Urothelium cell line (cell line): Measurements from ENCODE around the gene ZDHHC14.

Experiments used
- DNase-seq: peaks from one replicate; pipeline ENCODE4 v3.0.0; 2011; ENCODE audit warnings: low spot score, mixed read lengths
- FAIRE-seq: peaks from 2 replicates; lab custom pipeline; 2011; peaks lifted over from hg19 to GRCh38; lab: Jason Lieb, UNC

Gene ZDHHC14

DNA sequence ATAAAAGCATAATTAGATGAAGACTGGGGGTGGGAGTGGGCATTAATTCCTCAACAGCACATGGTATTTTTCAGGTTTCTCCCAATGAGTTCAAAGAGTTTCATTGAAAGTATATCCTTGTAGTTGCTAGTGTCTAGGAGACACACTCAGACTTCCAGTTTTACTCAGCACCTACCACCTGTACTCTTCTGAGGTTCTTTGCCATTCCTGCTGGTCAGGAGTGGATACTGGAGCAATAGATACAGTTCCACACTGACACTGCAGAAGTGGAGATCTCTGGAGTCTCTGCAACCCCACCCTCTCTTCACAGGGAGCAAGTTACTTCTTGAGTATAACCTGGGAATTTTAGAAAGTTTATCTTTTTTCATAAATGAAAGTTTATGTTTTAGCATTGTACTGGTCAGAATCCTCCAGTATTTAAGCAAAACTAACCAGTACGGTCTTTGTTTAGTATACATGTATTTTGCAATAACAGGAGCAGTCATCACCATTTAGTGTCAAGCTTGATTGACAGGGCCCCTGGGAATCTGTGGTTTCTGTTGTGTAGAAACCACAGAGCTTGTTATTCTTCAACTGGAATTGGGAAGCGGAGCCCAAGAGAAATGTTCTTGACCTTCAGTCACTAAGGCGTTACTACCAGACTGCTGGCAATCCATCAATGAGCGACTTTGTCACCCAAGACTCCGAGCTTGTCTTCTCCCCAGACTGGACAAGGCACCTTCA is 148.1 kb downstream of the ZDHHC14 start:
- DNase-seq = peak; percentile 20
- no peak for FAIRE-seq

GRCh38 chr6:157529654-157530039 is 148.7 kb downstream of the ZDHHC14 start:
- FAIRE-seq = no peak

GRCh38 chr6:157530126-157530525 is 149.1 kb downstream of the ZDHHC14 start:
- no peak for DNase-seq
- FAIRE-seq = no peak

More at GRCh38 chr6:157529654-157530039, 148.7 kb downstream of the ZDHHC14 start:
- DNase-seq = no peak

GRCh38 chr6:157530724-157531168 is 149.8 kb downstream of the ZDHHC14 start:
- no peak for FAIRE-seq
- no peak for DNase-seq

DNA sequence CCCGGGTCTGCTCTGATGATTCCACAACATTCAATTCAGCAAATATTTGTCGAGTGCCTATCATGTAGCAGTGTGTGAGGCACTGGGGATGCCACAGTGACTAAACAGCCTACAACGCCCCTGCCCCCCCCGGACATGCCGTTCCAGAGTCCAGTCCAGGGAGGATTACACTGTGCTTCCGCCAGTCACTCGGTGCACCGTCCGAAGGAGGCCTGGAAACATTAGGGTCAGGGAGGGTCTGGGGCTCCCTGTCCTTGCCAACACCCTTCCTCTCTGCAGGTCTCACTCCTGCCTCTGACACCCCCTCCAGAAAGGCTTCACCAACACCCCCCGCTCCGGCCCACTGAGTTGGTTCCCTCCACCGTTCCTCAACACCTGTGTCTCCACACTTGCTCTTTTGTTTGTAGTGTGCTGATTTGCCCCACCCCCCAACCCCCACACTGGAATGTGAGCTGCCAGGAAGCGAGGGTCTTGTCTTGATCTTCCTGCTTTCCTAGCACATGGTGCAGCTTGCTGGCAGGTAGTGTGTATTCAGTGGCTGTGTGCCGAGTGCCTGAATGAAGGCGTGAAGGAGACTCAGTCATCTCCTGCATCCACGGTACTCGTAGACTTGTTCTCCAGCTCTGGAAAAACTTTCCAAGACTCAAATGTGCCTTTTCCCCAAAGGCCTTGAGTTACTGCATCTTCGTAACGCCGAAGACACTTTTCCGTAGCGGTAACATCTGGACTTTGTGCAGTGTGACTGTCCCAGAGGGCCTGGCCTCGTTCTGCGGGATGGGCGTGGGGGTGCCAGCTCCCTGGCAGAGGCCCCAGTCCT is 150.4 kb downstream of the ZDHHC14 start:
- DNase-seq (no peak), FAIRE-seq (no peak)

DNA sequence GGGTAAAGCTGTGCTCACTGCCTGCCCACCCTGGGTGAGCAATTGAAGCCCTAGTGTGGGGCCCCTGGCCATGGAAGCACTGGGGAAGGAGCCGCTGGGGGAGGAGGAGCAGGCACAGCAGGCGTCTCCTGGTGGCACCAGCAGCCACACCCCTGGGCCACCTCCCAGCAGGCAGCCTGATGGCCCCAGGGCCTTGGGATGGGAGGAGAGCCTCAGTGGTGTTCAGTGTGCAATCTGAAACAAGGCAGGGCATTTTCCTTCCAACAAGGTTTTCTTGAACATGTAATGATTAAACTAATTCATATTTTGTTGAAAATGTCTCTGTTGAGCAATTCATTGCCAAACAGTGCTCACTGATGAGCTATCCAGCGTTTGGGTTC is 151.0 kb downstream of the ZDHHC14 start:
- FAIRE-seq (no peak), DNase-seq (no peak)

GRCh38 chr6:157533048-157533871 is 152.3 kb downstream of the ZDHHC14 start:
- FAIRE-seq (no peak), DNase-seq (no peak)

- FAIRE-seq (no peak), DNase-seq (no peak)
These were observed 153.3 kb downstream of the ZDHHC14 start for GRCh38 chr6:157534134-157534871.

DNA sequence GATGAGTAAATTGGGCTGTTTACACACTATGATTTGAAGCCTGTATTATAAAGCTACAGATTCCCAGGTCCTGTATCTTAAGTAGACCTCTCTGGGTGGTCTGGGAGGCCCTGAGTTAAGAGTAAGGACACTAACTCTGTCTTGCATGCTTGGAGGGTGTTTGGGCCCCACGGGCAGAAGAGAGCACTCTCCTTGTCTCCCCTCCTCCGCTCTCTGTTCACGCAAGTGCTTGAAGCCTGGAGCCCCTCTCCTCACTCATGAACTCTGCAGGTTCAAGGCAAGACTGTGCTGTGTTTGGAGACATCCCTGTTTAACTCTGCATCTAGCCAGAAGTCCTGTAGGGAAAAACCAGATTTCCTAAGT is 154.0 kb downstream of the ZDHHC14 start:
- no peak for DNase-seq
- FAIRE-seq = no peak

- FAIRE-seq (no peak), DNase-seq (peak; percentile 24)
These were observed 154.6 kb downstream of the ZDHHC14 start for GRCh38 chr6:157535340-157536222.

- no peak for DNase-seq
- FAIRE-seq = no peak
These were observed 155.2 kb downstream of the ZDHHC14 start for GRCh38 chr6:157536223-157536545.

DNA sequence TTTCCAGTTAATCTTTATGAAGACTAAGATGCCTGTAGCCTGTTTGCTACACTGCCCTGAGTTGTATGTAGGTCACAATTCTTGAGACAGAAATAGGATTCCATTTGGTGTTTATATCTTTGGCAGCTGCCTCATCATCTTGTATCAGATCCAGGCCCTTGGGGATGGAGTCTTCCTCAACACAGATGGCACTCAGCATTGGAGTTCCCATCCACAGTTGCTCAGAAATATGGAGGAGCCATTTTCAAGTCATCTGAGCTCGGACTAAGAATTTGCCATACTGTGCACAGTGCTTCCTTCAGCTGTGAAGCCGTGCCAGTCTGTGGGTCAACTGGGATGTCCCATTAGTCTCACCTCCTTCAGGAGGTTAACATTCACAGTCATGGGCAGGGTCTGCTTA is 156.6 kb downstream of the ZDHHC14 start:
- no peak for DNase-seq
- no peak for FAIRE-seq

DNA sequence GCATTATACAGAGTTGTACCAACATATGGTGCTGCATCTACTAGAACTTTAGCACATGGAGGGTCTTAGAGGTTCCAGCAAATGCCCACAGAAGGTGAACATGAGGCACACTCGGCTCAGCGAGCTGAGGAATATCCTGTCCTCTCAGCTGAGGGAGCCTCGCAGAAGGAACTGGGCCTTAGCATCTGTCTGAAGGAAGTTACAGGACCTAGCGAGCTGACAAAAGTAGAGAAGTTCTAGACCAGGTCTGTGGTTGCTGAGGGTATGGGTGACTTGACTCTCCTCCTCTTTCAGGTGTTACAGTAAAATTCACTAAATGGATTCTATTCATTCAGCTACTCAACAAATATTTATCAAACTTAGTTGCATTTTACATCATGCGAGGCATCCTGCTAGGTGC is 157.2 kb downstream of the ZDHHC14 start:
- no peak for DNase-seq
- FAIRE-seq = no peak

DNA sequence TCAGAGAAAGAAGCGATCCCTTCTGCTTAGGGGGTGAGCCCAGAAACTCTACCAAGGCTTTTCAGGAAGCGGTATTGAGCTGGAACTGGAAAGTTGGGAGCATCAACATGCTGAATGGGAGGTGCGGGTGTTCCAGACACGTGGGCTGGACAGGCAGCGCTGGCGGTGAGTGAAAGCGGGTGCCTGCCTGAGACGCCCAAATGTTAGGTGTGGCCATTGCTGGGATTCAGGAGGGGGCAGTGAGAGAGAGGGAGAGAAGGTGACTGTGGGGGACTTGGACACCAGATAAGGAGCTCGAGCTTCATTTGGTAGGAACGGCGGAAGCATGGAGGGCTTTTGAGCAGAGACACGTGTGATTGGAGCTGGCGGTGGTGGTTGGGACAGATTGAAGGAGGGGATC is 157.7 kb downstream of the ZDHHC14 start:
- FAIRE-seq = no peak

DNA sequence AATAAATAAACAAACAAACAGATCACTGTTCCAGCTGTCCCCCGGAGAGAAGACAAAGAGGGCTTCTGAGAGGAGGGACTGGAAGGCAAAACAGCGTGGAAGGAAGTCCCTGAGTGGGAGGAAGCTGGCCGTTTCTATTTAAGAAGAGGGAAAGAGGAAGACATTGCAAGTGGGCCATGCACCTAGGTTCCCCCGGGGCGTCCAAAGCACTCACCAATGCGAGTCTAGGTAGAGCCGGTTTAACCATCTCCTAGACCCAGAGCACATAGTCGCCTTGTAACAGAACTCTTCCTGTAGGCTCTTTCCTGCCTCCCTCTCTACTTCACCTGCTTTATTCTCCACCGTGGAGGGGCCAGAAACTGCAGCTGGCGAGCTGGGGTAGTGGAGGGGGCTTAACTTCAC is 158.4 kb downstream of the ZDHHC14 start:
- no peak for FAIRE-seq
- no peak for DNase-seq

More for the DNA sequence above, 157.7 kb downstream of the ZDHHC14 start:
- DNase-seq = no peak

GRCh38 chr6:157539900-157540752 is 159.1 kb downstream of the ZDHHC14 start:
- FAIRE-seq (no peak), DNase-seq (no peak)

- FAIRE-seq (no peak), DNase-seq (no peak)
These were observed 160.8 kb downstream of the ZDHHC14 start for GRCh38 chr6:157541618-157542413.
